HCT116 (cell line): ENCODE results near the gene NDE1. TPM values are rescaled to one million over a fixed set of nuclear protein-coding genes. Genes with fewer than 3 reads are reported as not detected.

ENCODE experiments used
- ATAC-seq: fragments of 200-7000 bp; cut with Tn5 transposase; 2 replicates; pipeline ENCODE4 v1.9.1; 2020; ENCODE audit warnings: mild to moderate bottlenecking, moderate library complexity
- BruUV-seq: library from RNA; stranded (reverse); fragments of 400-500 nt; replicated peaks from 2 replicates; lab custom pipeline; 2021; lab: Mats Ljungman, UMichigan
- CTCF ChIA-PET: fragments of 300-600 bp; sonication (Branson Sonifier 250); formaldehyde crosslinking; loops from one replicate; lab custom pipeline; 2021; ENCODE audit warnings: antibody characterized with exemption; lab: Charles Lee
- POLR2A ChIA-PET: fragments of 300-600, 350-600 bp; sonication (Branson Sonifier 250); formaldehyde crosslinking; loops from one replicate; lab custom pipeline; 2021; ENCODE audit warnings: antibody characterized with exemption; lab: Charles Lee
- RAD21 ChIA-PET, 2 experiments: fragments of 300-600 bp; sonication (Branson Sonifier 250); formaldehyde crosslinking; loops; one replicate each; lab custom pipeline; 2023; ENCODE audit warnings: low total read pairs in 2 of 2; ENCODE audit not compliant: uncharacterized antibody in 2 of 2, unreplicated experiment in 2 of 2, low non-redundant PET in 1 of 2; lab: Charles Lee
- DNase-seq: peaks from one replicate; pipeline ENCODE4 v3.0.0-alpha.2; 2010; ENCODE audit warnings: low read depth, low spot score
- H2AFZ ChIP-seq: fragments of 200-600 bp; shearing (Covaris generic), sonication (generic); 2 replicates; pipeline ENCODE4 v1.6.1; 2017; ENCODE audit warnings: low read depth, mixed run types, mixed read lengths, antibody characterized with exemption, low read length; ENCODE audit not compliant: poor library complexity, severe bottlenecking
- H3K27ac ChIP-seq: 2 replicates; pipeline ENCODE4 v1.5.1; 2012; ENCODE audit warnings: low read depth, low read length
- H3K27me3 ChIP-seq: fragments of 200-600 bp; sonication (generic); 2 replicates; pipeline ENCODE4 v1.6.1; 2016; ENCODE audit warnings: mixed run types, low read length, mixed read lengths; ENCODE audit not compliant: insufficient read depth
- H3K36me3 ChIP-seq, 2 experiments: fragments of 200-500 bp in 1 of 2; fragments of 200-600 bp in 1 of 2; sonication (Bioruptor generic) in 1 of 2; sonication (generic) in 1 of 2; 2 replicates each; pipeline versions ENCODE4 v1.5.1 to v1.6.1; 2014 to 2016; ENCODE audit warnings: low read length in 2 of 2, inconsistent platforms in 1 of 2, mixed read lengths in 1 of 2, mixed run types in 1 of 2; ENCODE audit not compliant: insufficient read depth in 2 of 2, control insufficient read depth in 1 of 2
- H3K4me1 ChIP-seq, 2 experiments: fragments of 200-600 bp in 1 of 2; sonication (generic) in 1 of 2; 2 replicates each; pipeline versions ENCODE4 v1.5.1 to v1.6.1; 2012 to 2017; ENCODE audit warnings: low read length in 2 of 2, inconsistent platforms in 1 of 2, mild to moderate bottlenecking in 1 of 2, mixed read lengths in 1 of 2, mixed run types in 1 of 2, moderate library complexity in 1 of 2; ENCODE audit not compliant: insufficient read depth in 2 of 2, control insufficient read depth in 1 of 2
- H3K4me2 ChIP-seq: fragments of 200-600 bp; sonication (generic); 2 replicates; pipeline ENCODE4 v1.6.1; 2017; ENCODE audit warnings: mixed run types, low read length, mixed read lengths
- H3K4me3 ChIP-seq, 2 experiments: fragments of 200-600 bp in 1 of 2; sonication (generic) in 1 of 2; replicated peaks in 1 of 2; 2 replicates each; pipeline ENCODE4 v1.5.1; 2011 to 2016; ENCODE audit warnings: low read length in 2 of 2, control low read depth in 1 of 2, low read depth in 1 of 2, mild to moderate bottlenecking in 1 of 2, mixed read lengths in 1 of 2, mixed run types in 1 of 2
- H3K79me2 ChIP-seq: fragments of 200-600 bp; sonication (generic); 2 replicates; pipeline ENCODE4 v1.6.1; 2017; ENCODE audit warnings: mild to moderate bottlenecking, mixed run types, low read length, moderate library complexity, mixed read lengths; ENCODE audit not compliant: insufficient read depth
- H3K9ac ChIP-seq: fragments of 200-600 bp; sonication (generic); 2 replicates; pipeline ENCODE4 v1.6.1; 2016; ENCODE audit warnings: low read length, mixed read lengths
- H3K9me2 ChIP-seq: fragments of 200-600 bp; sonication (generic), shearing (Covaris generic); 2 replicates; pipeline ENCODE4 v1.6.1; 2017; ENCODE audit warnings: mixed run types, mild to moderate bottlenecking, moderate library complexity; ENCODE audit not compliant: insufficient read depth
- H3K9me3 ChIP-seq, 2 experiments: fragments of 200-500 bp in 1 of 2; fragments of 200-600 bp in 1 of 2; sonication (Bioruptor generic) in 1 of 2; sonication (generic) in 1 of 2; 2 replicates each; pipeline ENCODE4 v1.6.1; 2014 to 2017; ENCODE audit warnings: low read length in 2 of 2, mixed read lengths in 2 of 2, inconsistent platforms in 1 of 2, low read depth in 1 of 2, mild to moderate bottlenecking in 1 of 2, mixed run types in 1 of 2, moderate library complexity in 1 of 2; ENCODE audit not compliant: control insufficient read depth in 1 of 2, insufficient read depth in 1 of 2
- H4K20me1 ChIP-seq: fragments of 200-600 bp; sonication (generic), shearing (Covaris generic); 2 replicates; pipeline ENCODE4 v1.6.1; 2017; ENCODE audit warnings: mixed run types, mild to moderate bottlenecking, moderate library complexity; ENCODE audit not compliant: insufficient read depth
- ATF3 ChIP-seq: IDR thresholded peaks from 2 replicates; pipeline ENCODE4 v1.6.1; 2012
- CBX3 ChIP-seq: IDR thresholded peaks from 2 replicates; pipeline ENCODE4 v1.6.1; 2012; ENCODE audit warnings: low read depth
- CTCF ChIP-seq, 3 experiments: fragments of 200-600 bp in 1 of 3; sonication (generic) in 1 of 3; IDR thresholded peaks in 2 of 3; conservative IDR thresholded peaks in 1 of 3; 2 replicates each; pipeline ENCODE4 v1.5.1; 2012 to 2017; ENCODE audit warnings: low read depth in 2 of 3, low read length in 2 of 3, antibody characterized with exemption in 1 of 3, borderline replicate concordance in 1 of 3, control low read depth in 1 of 3, mild to moderate bottlenecking in 1 of 3, mixed read lengths in 1 of 3, mixed run types in 1 of 3, moderate library complexity in 1 of 3; ENCODE audit not compliant: insufficient read depth in 1 of 3
- EZH2 ChIP-seq: fragments of 200-600 bp; sonication (generic); IDR thresholded peaks from 2 replicates; pipeline ENCODE4 v1.6.1; 2017; ENCODE audit warnings: antibody characterized with exemption, mixed run types
- FOSL1 ChIP-seq: IDR thresholded peaks from 2 replicates; pipeline ENCODE4 v1.6.1; 2012; ENCODE audit warnings: low read depth
- JUND ChIP-seq: IDR thresholded peaks from 2 replicates; pipeline ENCODE4 v1.6.1; 2012
- MAX ChIP-seq: IDR thresholded peaks from 2 replicates; pipeline ENCODE4 v1.6.1; 2012
- POLR2AphosphoS5 ChIP-seq: IDR thresholded peaks from 2 replicates; pipeline ENCODE4 v1.6.1; 2011; ENCODE audit warnings: mild to moderate bottlenecking, low read depth, low read length, moderate library complexity
- RAD21 ChIP-seq: IDR thresholded peaks from 2 replicates; pipeline ENCODE4 v1.6.1; 2012; ENCODE audit warnings: low read depth, mild to moderate bottlenecking
- SP1 ChIP-seq: IDR thresholded peaks from 2 replicates; pipeline ENCODE4 v1.6.1; 2012; ENCODE audit warnings: low read depth
- SRF ChIP-seq: IDR thresholded peaks from 2 replicates; pipeline ENCODE4 v1.6.1; 2012; ENCODE audit warnings: low read depth
- TCF7L2 ChIP-seq: IDR thresholded peaks from 2 replicates; pipeline ENCODE4 v1.7.0; 2011; ENCODE audit warnings: borderline replicate concordance, inconsistent platforms; ENCODE audit not compliant: insufficient read depth, insufficient read length; ENCODE audit errors: extremely low read depth
- YY1 ChIP-seq: IDR thresholded peaks from 2 replicates; pipeline ENCODE4 v1.6.1; 2011; ENCODE audit warnings: low read length, low read depth, moderate library complexity, mild to moderate bottlenecking; ENCODE audit not compliant: insufficient replicate concordance; ENCODE audit errors: extremely low read depth
- ZFX ChIP-seq: fragments of 450-650 bp; IDR thresholded peaks from 2 replicates; pipeline ENCODE4 v1.6.1; 2017
- intact Hi-C: fragments of 100-400 bp; cut with micrococcal nuclease; formaldehyde crosslinking; loops from 2 replicates; pipeline ENCODE4 v1.10.0; 2022
- total RNA-seq: library from RNA; stranded (reverse); gene quantifications from one replicate; pipeline ENCODE4 v1.2.1, GENCODE V29; 2021; ENCODE audit not compliant: unreplicated experiment
- TF ChIP-seq, protein P1 (sequence below): IDR thresholded peaks from 2 replicates; pipeline ENCODE4 v1.6.1; 2011; ENCODE audit warnings: mild to moderate bottlenecking, low read length, moderate library complexity; ENCODE audit not compliant: insufficient replicate concordance; ENCODE audit errors: extremely low read depth

NDE1 gene
- total RNA-seq, 1 experiment from 2014 or later, result 103 TPM

- TF ChIP-seq MAX (no peak), TCF7L2 (no peak), JUND (no peak), FOSL1 (no peak), SP1 (no peak), ZFX (no peak), ATF3 (no peak), CTCF (IDR thresholded peaks at IDR 0.05 in 2 of 3, conservative IDR thresholded peaks at IDR 0.05 in 1 of 3; ENCODE audit: borderline replicate concordance in 1 of 3, insufficient read depth in 1 of 3, low read depth in 2 of 3, low read length in 2 of 3) (no peak)
Observed at GRCh38 chr16:15768201-15768600, 118.2 kb downstream of the NDE1 start (continued).

GRCh38 chr16:15769239-15769638 lies 119.2 kb downstream of the NDE1 start:
- no peak for ATAC-seq
- RAD21 ChIA-PET, result no interaction called here
- peaks cover 0 to 3% of the 10 kb centered on the region in 2 experiments; a peak in 2 of 4 replicates for H3K4me1 ChIP-seq
- no peak overlapping the region for H3K4me2 ChIP-seq
- CTCF ChIA-PET, result no interaction called here
- H3K27ac ChIP-seq, result no peak overlapping the region
- no peaks in the 10 kb centered on the region for H4K20me1 ChIP-seq
- intact Hi-C loops, result loop anchor here (5.0 to 10.0 kb wide), 3 partner anchors 53 to 423 kb away; no protein-coding TSS in a partner anchor
- POLR2A ChIA-PET, result no interaction called here
- TF ChIP-seq MAX (no peak), TCF7L2 (no peak), YY1 (no peak), CBX3 (no peak), POLR2AphosphoS5 (no peak), EZH2 (no peak), SRF (no peak), FOSL1 (no peak), SP1 (no peak), JUND (no peak), CTCF (IDR thresholded peaks at IDR 0.05 in 2 of 3, conservative IDR thresholded peaks at IDR 0.05 in 1 of 3; ENCODE audit: borderline replicate concordance in 1 of 3, insufficient read depth in 1 of 3, low read depth in 2 of 3, low read length in 2 of 3) (no peak), ZFX (no peak), RAD21 (no peak)
- TF ChIP-seq, protein P1, sequence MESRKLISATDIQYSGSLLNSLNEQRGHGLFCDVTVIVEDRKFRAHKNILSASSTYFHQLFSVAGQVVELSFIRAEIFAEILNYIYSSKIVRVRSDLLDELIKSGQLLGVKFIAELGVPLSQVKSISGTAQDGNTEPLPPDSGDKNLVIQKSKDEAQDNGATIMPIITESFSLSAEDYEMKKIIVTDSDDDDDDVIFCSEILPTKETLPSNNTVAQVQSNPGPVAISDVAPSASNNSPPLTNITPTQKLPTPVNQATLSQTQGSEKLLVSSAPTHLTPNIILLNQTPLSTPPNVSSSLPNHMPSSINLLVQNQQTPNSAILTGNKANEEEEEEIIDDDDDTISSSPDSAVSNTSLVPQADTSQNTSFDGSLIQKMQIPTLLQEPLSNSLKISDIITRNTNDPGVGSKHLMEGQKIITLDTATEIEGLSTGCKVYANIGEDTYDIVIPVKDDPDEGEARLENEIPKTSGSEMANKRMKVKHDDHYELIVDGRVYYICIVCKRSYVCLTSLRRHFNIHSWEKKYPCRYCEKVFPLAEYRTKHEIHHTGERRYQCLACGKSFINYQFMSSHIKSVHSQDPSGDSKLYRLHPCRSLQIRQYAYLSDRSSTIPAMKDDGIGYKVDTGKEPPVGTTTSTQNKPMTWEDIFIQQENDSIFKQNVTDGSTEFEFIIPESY, result no peak
- H3K79me2 ChIP-seq, result no peaks in the 10 kb centered on the region
- no peaks in the 10 kb centered on the region for H3K27me3 ChIP-seq
- H3K9me3 ChIP-seq, result no peaks in the 10 kb centered on the region
- H3K9ac ChIP-seq, result no peak overlapping the region
- no peaks in the 10 kb centered on the region for H3K36me3 ChIP-seq
- no peak overlapping the region for H3K4me3 ChIP-seq
- no peaks in the 10 kb centered on the region for H3K9me2 ChIP-seq
- no TSS peak for BruUV-seq
- no peak for DNase-seq
- H2AFZ ChIP-seq, result no peak overlapping the region
